HG03060 (cell line): ENCODE measurements around the gene TPH2.

Source experiments
- ATAC-seq: cut with Tn5 transposase; IDR thresholded peaks from one replicate; pipeline ENCODE4 v1.9.1; 2021; ENCODE audit warnings: low read depth, moderate number of reproducible peaks; ENCODE audit not compliant: unreplicated experiment

The TPH2 gene

GRCh38 chr12:71958457-71958856 is 19.8 kb downstream of the TPH2 start:
- no peak for ATAC-seq

- no peak for ATAC-seq
These were observed 20.4 kb downstream of the TPH2 start for GRCh38 chr12:71958993-71959578.

- no peak for ATAC-seq
These were observed 28.6 kb downstream of the TPH2 start for GRCh38 chr12:71967211-71967610.

GRCh38 chr12:71969330-71969729 is 30.7 kb downstream of the TPH2 start:
- ATAC-seq: no peak

GRCh38 chr12:71970031-71970430 is 31.4 kb downstream of the TPH2 start:
- ATAC-seq: no peak

GRCh38 chr12:71972441-71973074 is 33.9 kb downstream of the TPH2 start:
- no peak for ATAC-seq

GRCh38 chr12:71973687-71974086 is 35.0 kb downstream of the TPH2 start:
- ATAC-seq: no peak

- ATAC-seq: no peak
These were observed 41.9 kb downstream of the TPH2 start for GRCh38 chr12:71980538-71980937.

- ATAC-seq: no peak
These were observed 42.5 kb downstream of the TPH2 start for GRCh38 chr12:71981149-71981548.

- no peak for ATAC-seq
These were observed 56.1 kb downstream of the TPH2 start for GRCh38 chr12:71994715-71995114.

- ATAC-seq: no peak
These were observed 61.1 kb downstream of the TPH2 start for GRCh38 chr12:71999795-72000194.

- ATAC-seq: no peak
These were observed 62.5 kb downstream of the TPH2 start for GRCh38 chr12:72000969-72001648.

GRCh38 chr12:72006766-72007165 is 68.1 kb downstream of the TPH2 start:
- no peak for ATAC-seq

- ATAC-seq: no peak
These were observed 71.7 kb downstream of the TPH2 start for GRCh38 chr12:72010356-72010755.

GRCh38 chr12:72011374-72011773 is 72.7 kb downstream of the TPH2 start:
- no peak for ATAC-seq

GRCh38 chr12:72012874-72013273 is 74.2 kb downstream of the TPH2 start:
- ATAC-seq: no peak

- ATAC-seq: no peak
These were observed 77.2 kb downstream of the TPH2 start for GRCh38 chr12:72015895-72016294.

- peak; percentile 94 for ATAC-seq
These were observed 78.5 kb downstream of the TPH2 start for GRCh38 chr12:72017054-72017651.

GRCh38 chr12:72018036-72018435 is 79.4 kb downstream of the TPH2 start:
- no peak for ATAC-seq

- no peak for ATAC-seq
These were observed 86.0 kb downstream of the TPH2 start for GRCh38 chr12:72024613-72025012.

GRCh38 chr12:72025524-72025923 is 86.9 kb downstream of the TPH2 start:
- no peak for ATAC-seq

- no peak for ATAC-seq
These were observed 90.3 kb downstream of the TPH2 start for GRCh38 chr12:72028966-72029365.
